ENCODE results near the gene NEUROD2.

GRCh38 chr17:39652587-39653315, 45.0 kb upstream of the NEUROD2 start:
- TF ChIP-seq POLR2A (IDR thresholded peaks at IDR 0.05): no peak
- TF ChIP-seq CTCF (IDR thresholded peaks at IDR 0.05): no peak
